CD4-positive, alpha-beta T cell treated with Interleukin-2 at 100 ng/mL for 4 hours (primary cell): ENCODE data around the gene SMYD1.

Experiments used
- DNase-seq: peaks from one replicate; pipeline ENCODE4 v3.0.0-alpha.2; 2020; ENCODE audit warnings: low spot score

Gene SMYD1

GRCh38 chr2:88088999-88089398 lies 21.4 kb downstream of the SMYD1 start:
- no peak for DNase-seq

DNA sequence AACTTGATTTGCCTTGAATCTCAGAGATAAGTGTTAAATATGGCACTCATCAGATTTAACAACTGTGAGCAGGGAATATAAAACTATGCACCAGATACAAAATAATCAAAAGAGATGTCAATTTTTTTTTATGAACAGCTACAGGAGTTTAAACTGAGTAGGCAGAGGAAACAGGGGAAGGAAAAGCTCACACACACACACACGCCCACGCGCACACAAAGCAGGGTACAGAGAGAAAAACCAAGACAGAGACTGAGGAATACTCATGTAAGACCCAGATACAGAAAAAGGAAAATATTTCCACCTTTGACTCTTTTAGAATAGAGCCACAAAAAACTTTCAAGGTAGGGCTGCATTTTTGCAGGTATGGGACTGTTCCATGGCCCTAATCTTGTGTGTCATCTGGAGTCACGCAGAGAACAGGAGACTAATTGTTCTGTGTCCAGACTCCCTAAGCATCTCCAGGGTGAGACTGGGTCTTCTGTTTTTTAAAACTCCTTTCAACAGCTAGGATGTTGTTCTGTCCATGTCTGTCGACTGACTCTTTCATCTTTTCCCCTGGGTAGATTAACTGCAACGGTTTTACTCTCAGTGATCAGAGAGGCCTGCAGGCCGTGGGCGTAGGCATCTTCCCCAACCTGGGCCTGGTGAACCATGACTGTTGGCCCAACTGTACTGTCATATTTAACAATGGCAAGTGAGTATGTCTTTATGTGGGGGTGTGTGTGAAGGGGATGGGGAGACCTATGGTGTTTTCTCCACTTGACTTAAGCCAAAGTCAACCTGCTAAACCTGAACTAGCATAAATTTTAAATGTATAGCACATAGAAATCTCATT lies 23.0 kb downstream of the SMYD1 start:
- no peak for DNase-seq

GRCh38 chr2:88091943-88092342 lies 24.3 kb downstream of the SMYD1 start:
- no peak for DNase-seq

DNA sequence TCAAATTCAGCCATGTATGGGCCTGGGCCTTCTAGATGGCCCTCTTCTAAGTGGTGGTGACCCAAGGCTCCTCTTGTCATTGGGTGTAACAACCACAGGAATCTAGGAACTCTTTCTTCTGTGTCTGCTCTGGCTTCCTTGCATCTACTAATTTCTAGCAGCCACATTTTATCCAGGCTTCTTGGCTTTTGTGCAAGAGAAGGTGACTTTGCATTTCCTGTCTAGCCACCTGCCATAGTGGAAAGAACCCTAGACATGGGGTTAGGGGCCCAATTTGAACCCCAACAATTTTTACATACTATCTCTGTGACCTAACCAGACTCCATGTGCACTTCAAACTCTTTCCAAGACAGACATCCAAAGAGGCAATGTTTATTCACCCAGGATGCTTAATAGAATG lies 25.1 kb downstream of the SMYD1 start:
- DNase-seq: no peak

GRCh38 chr2:88095022-88095421 lies 27.4 kb downstream of the SMYD1 start:
- no peak for DNase-seq

DNA sequence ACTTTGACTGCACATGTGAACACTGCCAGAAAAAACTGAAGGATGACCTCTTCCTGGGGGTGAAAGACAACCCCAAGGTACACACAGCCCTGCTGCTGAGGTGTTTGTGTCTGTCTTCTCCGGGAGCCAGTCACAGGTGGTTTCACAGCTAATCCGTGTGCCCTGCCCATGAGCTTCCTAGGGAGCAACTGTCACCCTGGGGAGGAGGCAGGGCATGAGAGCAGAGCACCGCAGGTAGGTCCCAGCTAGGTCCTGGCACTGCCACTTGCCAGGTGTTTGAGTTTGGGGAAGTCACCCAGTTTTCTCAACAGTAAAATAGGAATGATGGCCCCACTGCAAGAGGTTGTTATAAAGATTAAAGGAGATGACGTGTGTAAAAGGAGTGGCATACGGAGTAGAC lies 29.1 kb downstream of the SMYD1 start:
- no peak for DNase-seq

DNA sequence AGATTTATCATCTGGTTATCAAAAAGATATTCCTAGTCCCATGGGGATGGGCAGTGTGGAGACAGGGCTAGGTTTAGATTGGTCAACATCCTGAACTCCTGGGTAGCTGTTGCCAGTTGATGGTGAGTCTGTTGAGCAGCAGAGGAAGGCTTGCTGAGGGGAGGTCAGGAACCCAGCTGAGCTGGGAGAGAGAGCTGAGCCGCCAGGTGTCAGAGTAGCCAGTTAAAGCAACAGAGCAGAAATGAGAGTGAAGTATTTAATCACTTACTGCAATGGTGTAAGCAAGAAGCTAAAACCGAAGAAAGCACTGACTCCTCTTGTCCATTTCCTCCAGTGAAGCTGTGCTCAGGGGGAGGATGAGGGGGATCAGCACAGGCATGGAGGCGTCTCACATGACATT lies 29.6 kb downstream of the SMYD1 start:
- no peak for DNase-seq

- DNase-seq: no peak
Observed at GRCh38 chr2:88097891-88098557, 30.4 kb downstream of the SMYD1 start.

DNA sequence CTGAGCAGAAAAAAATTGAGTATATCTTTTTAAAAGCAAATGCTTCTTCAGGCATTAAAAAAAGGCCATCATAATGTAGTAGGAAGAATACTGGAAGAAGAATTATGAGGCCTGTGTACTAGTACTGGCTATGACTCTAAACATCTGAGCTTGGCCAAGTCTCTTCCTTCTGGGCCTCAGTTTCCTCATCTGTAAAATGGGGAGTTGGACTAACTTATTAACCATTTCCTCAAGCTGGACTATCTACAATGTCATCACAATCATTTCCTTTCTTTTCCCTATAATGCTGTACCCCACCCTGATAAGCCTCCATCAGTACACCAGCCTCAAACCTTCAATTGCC lies 30.9 kb downstream of the SMYD1 start:
- DNase-seq: no peak

DNA sequence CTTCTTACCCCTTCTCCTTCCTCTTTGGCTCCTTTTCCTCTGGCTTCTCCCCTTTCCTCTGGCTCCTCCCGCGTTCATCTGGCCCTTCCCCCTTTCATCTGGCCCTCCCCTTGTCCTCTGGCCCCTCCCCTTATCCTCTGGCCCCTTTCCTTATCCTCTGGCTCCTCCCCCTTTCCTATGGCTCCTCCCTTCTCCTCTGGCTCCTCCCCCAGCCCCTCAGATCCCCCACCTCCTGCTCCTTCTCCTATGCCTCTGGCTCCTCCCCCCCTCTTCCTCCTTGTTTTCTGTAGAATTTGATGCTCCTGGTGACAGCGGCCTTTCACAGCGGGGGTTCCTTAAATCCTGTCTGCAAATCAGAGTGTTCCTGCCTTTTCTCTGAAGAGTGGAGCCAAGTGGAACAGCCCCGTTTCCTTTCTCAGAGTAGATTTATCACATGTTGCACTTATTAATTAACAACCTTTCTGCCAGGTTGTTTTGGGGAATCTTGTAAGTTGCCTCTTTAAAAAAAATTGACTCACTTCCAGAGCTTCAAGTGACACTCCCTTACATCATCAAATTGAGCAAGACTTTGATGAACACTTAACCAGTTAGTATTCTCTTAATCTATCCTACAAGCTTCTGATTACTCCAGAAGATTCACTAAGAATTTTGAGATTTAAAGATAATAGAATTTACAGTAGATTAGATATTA lies 32.3 kb downstream of the SMYD1 start:
- DNase-seq: no peak

DNA sequence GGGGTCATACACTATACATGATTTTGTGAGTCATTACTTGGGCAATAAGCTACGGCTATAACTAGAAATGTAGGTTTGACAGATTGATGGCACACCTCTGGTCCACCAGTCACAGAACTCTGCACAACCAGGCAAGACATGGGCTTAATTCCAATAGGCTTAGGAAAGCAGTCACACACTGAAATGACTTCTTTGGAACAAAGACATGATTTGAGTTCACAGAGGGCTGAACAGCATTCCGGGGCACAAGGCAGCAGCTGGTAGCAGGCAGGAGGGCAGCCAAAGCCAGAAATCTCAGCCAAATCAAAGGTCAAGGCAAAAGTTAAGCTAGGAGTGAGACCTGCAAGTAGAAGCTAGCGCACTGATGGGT lies 32.8 kb downstream of the SMYD1 start:
- no peak for DNase-seq

DNA sequence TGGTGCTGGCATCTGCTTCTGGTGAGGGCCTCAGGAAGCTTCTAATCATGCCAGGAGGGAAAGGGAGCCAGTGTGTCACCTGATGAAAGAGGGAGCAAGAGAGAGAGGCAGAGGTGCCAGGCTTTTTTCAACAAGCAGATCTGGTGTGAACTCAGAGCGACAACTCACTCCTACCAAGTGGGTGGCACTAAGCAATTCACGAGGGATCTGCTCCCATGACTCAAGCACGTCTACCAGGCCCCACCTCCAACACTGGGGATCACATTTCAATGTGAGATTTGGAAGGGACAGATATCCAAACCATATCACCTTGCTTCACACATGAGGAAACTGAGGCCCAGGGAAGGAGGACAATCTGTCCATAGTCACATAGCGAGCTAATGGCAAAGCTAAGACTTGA lies 41.2 kb downstream of the SMYD1 start:
- no peak for DNase-seq

GRCh38 chr2:88110830-88111229 lies 43.2 kb downstream of the SMYD1 start:
- no peak for DNase-seq

DNA sequence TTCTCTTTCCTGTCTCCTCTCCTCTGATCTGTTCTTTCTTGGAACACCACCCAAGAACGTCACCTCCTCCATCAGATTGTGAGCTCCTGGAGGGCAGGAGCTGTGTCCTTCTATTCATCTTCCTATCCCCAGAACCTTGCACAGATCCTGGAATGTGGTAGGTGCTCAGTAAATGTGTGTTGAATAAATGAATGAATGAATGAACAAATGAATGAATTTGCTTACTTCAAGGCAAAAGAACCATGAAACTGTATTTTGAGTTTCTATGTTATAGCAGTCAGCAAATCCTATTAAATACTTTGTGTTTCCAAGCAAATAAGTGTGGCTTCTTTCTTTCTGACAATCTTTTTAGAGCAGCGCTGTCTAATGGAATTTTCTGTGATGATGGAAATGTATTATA lies 45.4 kb downstream of the SMYD1 start:
- no peak for DNase-seq

- no peak for DNase-seq
Observed at GRCh38 chr2:88114889-88115288, 47.3 kb downstream of the SMYD1 start.

DNA sequence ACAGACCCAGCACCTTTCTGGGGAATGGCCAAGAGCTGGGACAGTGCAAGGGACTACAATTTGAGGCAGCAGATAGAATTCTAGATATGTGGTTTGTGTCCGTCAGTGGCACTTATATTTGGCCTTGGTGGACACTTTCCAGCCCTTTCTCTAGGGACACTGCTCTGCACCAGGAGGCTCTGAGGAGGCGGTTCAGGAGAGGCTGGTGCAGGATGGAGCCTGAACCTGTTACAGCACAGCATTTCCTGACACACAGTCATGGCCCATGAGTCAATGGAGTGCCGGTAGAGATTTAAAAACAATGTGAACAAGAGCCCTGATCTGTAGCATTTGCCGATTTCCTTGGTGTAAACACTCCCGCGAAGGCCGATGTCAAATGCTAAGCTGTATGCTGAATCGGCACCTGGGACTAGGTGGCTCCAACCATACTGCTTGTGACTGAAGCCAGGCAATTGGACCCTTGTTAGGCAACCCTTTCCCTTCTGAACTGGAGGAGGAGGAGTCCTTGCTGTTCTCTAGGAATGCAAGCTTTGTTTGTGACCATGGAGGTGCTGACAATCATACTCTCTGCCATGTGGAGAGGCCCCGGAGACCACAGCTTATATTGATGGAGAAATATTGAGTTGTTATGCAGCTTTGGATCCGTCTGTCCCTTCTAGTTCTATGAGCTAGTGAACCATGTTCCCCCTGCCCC lies 48.3 kb downstream of the SMYD1 start:
- no peak for DNase-seq

DNA sequence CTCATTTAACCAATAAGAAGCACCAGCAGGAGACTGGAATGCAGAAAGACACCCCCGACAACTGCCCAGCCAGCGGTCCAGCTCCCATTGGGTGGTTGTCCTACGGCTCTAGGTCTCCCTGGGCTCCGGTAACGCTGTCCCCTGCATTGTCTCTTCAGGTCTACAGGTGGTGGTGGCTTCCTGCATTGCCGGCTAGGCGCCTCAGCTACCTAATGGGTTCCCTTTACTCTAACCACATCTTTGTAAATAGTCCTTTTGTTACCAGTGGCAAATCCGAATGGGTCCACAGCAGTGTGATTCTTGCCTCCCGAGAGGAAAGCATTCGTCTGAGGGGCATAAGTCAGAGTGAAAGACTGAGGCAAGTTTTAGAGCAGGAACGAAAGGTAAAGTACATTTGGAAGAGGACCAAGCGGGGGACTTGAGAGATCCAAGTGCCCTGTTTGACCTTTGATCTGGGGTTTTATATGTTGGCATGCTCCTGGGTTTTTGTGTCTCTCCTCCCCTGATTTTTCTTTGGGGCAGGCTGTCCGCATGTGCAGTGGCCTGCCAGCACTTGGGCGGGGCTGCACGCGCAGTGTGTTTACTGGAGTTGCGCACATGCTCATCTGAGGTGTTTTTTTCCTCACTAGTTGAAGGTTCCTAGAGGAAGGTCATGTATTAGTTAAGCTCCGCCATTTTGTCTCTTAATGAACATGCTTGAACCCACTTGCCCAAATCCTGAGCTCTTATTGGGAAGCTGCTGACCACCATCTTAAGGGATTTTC lies 49.2 kb downstream of the SMYD1 start:
- DNase-seq: no peak

GRCh38 chr2:88117973-88118372 lies 50.3 kb downstream of the SMYD1 start:
- DNase-seq: no peak

DNA sequence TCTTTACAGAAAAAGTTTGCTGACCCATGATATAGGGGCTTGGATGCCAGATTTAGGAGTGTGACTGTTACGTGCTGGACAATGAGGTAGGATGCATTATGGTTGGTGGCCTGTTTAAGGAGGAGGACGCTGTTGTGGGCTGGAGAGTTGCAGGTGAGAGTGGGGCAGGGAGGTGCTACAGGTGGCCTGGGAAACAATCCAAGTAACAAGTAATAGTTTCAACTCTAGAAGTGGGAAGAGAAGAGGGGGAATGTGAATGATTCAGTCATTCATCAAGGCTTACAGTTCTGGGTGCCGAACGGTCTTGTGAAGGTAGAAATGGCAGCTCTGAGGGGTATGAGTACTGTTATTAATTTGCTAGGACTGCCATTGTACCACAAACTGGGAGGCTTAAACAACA lies 54.1 kb downstream of the SMYD1 start:
- no peak for DNase-seq

- no peak for DNase-seq
Observed at GRCh38 chr2:88122141-88122884, 54.7 kb downstream of the SMYD1 start.
